Activated naive CD8-positive, alpha-beta T cell treated with anti-CD3 and anti-CD28 coated beads, Interleukin-2, amount 50 U/mL, for 16 hours (primary cell): ENCODE data around the gene AGPAT1.
"Not testable (repeated sequence)": the region's sequence is repeated elsewhere in the genome, so short reads cannot be mapped to it uniquely, and the experiment has no call there.

Experiments used
- DNase-seq: peaks from one replicate; pipeline ENCODE4 v3.0.0-alpha.2; 2020; ENCODE audit warnings: low read depth, low spot score

AGPAT1 gene

GRCh38 chr6:32148289-32149091 is 27.4 kb downstream of the AGPAT1 start:
- DNase-seq = peak; percentile 43

- DNase-seq = no peak
Measured at GRCh38 chr6:32147401-32148132, 28.3 kb downstream of the AGPAT1 start.

DNA sequence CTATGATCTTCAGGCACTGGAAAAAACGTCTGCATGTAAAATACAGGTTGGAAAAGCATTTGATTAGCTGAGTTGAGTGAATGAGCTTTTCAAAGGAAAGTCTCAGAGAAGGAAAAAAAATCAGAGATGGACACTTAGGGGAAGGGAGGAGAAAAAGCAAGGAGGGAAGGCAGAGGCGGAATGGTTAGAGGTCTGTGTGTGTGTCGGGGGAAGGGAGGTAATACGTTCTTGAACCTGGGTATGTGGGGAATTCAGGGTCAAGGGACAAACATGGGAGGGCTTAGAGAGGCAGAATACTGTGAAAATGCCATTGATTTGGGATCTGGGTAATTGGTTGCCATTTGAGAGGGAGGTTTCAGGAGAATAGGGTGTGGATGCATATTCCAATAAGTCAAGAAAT is 29.2 kb downstream of the AGPAT1 start:
- no peak for DNase-seq

DNA sequence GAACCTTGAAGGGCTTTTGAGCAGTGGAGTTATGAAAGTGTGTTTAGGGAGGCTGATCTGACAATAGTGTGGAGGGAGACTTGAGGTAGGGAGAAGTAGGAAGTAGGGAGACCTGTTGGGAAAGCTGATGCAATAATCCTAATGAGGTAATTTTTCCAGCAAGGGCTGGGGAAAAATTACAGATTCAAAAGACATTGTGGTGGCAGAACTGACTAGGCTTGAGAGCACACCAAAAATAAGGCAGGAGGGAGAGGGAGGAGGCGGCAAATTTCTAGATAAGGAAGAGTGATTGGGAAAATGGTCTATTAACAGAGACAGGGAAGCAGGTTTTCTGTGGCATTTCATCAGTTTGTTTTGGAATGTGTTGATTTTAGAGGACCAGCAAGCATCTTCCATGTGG is 29.6 kb downstream of the AGPAT1 start:
- DNase-seq = no peak

DNA sequence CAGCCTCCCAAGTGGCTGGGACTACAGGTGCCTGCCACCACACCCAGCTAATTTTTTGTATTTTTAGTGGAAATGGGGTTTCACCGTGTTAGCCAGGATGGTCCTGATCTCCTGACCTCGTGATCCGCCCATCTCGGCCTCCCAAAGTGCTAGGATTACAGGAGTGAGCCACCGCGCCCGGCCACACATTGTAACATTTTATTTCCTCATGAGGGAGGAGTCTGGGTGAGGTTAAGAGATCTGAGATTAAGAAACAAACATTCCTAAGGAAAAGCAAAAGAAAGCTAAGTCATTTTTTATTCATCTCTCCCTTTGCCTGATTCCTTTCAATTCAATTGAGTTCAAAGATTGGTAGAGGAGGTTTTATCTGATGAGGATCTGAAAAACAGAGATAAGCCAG is 31.6 kb downstream of the AGPAT1 start:
- DNase-seq = not testable (repeated sequence)

- DNase-seq = no peak
Measured at GRCh38 chr6:32140420-32141046, 35.4 kb downstream of the AGPAT1 start.

- no peak for DNase-seq
Measured at GRCh38 chr6:32139590-32139989, 36.3 kb downstream of the AGPAT1 start.

GRCh38 chr6:32137454-32137853 is 38.4 kb downstream of the AGPAT1 start:
- DNase-seq = no peak

GRCh38 chr6:32133786-32134185 is 42.1 kb downstream of the AGPAT1 start:
- DNase-seq = no peak

GRCh38 chr6:32132110-32132509 is 43.8 kb downstream of the AGPAT1 start:
- DNase-seq = no peak

- no peak for DNase-seq
Measured at GRCh38 chr6:32131439-32131948, 44.4 kb downstream of the AGPAT1 start.

DNA sequence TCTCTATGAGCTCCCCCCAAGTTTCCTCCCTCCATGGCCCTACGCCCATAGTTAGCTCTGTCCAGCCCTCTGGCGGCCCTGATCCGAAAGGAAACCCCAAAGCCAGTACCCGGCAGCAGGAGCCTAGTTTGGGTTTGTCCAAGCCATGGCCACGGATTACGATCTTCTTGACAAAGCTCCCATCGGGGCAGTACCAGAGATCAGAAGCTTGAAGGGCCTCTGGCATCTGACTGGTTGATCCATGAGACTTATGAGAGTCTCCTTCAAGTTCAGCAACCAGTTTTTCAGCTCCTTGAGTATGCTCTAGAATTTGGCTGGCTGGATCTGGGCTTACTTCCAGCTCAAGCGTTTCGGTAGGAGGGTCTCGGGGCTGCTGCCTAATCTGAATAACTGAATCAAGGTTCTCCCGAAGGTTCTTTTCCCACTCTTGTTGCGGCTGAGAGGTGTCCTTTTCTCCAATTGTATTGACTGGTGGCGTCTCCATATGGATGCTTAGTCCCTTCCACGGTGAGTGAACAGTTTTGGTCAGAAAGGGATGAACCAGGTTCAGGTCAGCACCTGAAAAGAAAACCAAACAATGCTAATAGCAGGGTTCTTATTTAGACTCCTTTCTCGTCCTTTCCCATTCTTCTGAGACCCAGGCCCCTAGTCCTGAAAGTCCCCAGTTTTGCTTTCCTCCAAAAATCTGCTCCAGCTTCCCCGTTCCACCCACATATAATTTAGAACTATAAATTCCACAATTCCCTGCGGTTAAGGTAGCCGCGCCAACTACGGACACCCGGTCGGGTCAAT is 46.4 kb downstream of the AGPAT1 start:
- no peak for DNase-seq

- DNase-seq = no peak
Measured at GRCh38 chr6:32128751-32129296, 47.1 kb downstream of the AGPAT1 start.

DNA sequence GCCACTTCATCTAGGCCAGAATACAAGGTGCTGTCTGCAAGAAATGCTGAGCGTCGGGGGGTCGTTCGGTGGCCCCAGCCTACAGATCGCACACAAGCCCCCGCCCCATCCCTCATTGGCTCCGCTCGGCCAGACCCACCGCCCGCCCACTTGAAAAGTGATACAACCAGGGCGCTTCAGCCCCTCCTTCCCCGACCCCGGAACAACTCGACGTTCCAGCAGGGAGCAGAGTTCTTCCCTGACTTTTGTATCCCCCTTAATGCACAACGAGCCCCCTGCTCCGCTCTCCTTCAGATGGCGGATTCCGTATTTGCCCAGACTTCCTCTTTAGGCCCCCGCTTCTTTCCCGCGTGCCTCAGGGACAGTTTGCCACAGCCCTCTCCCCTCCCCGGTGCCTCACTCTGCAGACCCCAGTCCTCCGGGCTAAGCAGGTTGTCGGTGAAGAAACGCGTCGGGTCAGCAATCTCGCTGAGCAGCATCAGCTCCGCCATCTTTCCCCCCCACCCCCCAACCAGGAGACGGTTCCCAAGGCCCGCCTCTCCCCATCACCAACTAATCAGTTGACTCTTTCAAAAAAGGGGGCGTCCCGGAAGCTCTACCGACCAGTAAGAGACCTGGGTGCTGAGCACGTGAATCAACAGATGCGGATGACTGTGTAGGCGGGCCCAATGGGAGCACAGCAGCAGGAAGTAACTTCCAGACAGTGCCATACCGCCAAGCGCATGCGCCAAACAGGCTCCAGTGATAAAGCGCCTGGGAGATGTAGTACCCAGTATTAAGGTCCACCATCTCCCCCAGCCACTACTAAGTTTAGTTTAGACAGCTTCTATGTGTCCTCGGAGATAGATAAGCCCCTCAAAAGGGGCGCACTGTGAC is 47.9 kb downstream of the AGPAT1 start, which contains the start of gene ATF6B:
Gene ATF6B, minus strand, starts transcription at position 530 of the 876 bp plus-strand sequence. Its CDS starts 39 bp downstream, at position 491.
- DNase-seq = peak; percentile 92

- no peak for DNase-seq
Measured at GRCh38 chr6:32127409-32127716, 48.5 kb downstream of the AGPAT1 start.

DNA sequence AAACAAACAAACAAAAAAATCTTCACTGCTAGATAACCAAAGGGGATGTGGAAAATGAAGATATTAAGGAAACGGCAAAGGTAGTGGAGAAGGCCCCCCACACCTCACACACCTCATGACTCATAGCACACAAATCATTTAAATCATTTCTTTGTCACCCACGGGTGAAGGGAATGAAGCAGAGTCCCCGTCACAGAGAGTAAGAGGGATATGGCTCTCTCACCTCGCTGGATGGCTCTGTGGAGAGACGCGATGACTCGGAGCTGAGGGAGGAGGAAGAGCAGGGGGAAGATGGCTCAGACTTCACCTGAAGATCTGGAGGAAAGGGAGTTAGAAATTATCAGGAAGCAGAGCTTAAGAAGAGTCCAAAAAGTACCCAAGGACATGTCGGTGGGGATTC is 49.0 kb downstream of the AGPAT1 start:
- DNase-seq = no peak

DNA sequence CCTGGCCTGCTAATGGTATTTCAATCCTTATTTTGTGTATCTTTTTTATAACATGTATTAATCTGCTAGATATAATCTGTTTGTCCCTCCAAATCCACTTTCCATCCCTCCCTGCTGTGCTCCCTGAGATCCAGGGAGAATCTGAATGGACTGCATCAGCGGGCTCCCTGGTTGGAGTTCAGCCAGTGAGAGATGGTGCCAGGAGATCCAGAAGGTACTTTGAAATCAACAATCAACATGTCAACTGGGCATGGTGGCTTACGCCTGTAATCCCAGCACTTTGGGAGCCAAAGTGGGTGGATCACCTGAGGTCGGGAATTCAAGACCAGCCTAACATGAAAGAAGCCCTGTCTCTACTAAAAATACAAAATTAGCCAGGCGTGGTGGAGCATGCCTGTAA is 52.2 kb downstream of the AGPAT1 start:
- DNase-seq = no peak

DNA sequence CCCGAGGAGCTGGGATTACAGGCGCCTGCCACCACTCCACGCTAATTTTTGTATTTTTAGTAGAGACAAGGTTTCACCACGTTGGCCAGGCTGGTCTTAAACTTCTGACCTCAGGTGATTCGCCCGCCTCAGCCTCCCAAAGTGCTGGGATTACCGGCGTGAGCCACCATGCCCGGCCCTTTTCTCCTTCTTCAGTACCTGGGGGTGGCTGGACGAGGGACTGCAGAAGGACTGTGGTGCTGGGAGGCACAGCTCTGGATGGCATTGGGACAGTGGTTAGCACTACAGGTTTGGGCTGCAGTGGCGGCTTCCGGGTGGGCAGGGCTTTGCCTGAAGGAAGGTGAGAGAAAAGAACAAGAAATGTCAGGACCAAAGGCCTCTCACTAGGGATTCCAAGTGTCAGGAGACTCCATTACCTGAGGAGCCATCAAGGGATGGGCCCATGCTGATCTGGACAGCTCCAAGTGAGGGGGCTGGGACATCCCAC is 55.3 kb downstream of the AGPAT1 start:
- no peak for DNase-seq

GRCh38 chr6:32118782-32119628 is 56.9 kb downstream of the AGPAT1 start:
- DNase-seq = peak; percentile 29
